HG02884 (cell line): ENCODE results near the gene MBOAT2.
"Not testable (repeated sequence)": the region's sequence is repeated elsewhere in the genome, so short reads cannot be mapped to it uniquely, and the experiment has no call there.

Source experiments
- ATAC-seq: cut with Tn5 transposase; IDR thresholded peaks from one replicate; pipeline ENCODE4 v1.9.1; 2021; ENCODE audit warnings: mild to moderate bottlenecking, moderate library complexity; ENCODE audit not compliant: unreplicated experiment

Gene MBOAT2

GRCh38 chr2:8993196-8993901, 10.1 kb downstream of the MBOAT2 start:
- no peak for ATAC-seq

- no peak for ATAC-seq
Observed at GRCh38 chr2:8992643-8993042, 10.8 kb downstream of the MBOAT2 start.

- no peak for ATAC-seq
Observed at GRCh38 chr2:8989536-8990079, 13.9 kb downstream of the MBOAT2 start.

- ATAC-seq: no peak
Observed at GRCh38 chr2:8987410-8987809, 16.1 kb downstream of the MBOAT2 start.

GRCh38 chr2:8986327-8986976, 17.0 kb downstream of the MBOAT2 start:
- no peak for ATAC-seq

- ATAC-seq: no peak
Observed at GRCh38 chr2:8985561-8986326, 17.7 kb downstream of the MBOAT2 start.

- ATAC-seq: no peak
Observed at GRCh38 chr2:8984855-8985254, 18.6 kb downstream of the MBOAT2 start.

GRCh38 chr2:8984157-8984556, 19.3 kb downstream of the MBOAT2 start:
- ATAC-seq: no peak

- no peak for ATAC-seq
Observed at GRCh38 chr2:8983571-8983970, 19.9 kb downstream of the MBOAT2 start.

GRCh38 chr2:8981876-8982275, 21.6 kb downstream of the MBOAT2 start:
- no peak for ATAC-seq

GRCh38 chr2:8980096-8980495, 23.4 kb downstream of the MBOAT2 start:
- ATAC-seq: no peak

- ATAC-seq: no peak
Observed at GRCh38 chr2:8977758-8978157, 25.7 kb downstream of the MBOAT2 start.

- ATAC-seq: no peak
Observed at GRCh38 chr2:8976442-8977259, 26.8 kb downstream of the MBOAT2 start.

- ATAC-seq: no peak
Observed at GRCh38 chr2:8974016-8974415, 29.5 kb downstream of the MBOAT2 start.

GRCh38 chr2:8973017-8973416, 30.5 kb downstream of the MBOAT2 start:
- not testable (repeated sequence) for ATAC-seq

GRCh38 chr2:8972535-8972934, 30.9 kb downstream of the MBOAT2 start:
- not testable (repeated sequence) for ATAC-seq

- not testable (repeated sequence) for ATAC-seq
Observed at GRCh38 chr2:8969348-8969747, 34.1 kb downstream of the MBOAT2 start.

GRCh38 chr2:8966123-8966908, 37.2 kb downstream of the MBOAT2 start:
- no peak for ATAC-seq

GRCh38 chr2:8965216-8965969, 38.1 kb downstream of the MBOAT2 start:
- no peak for ATAC-seq
